Smooth muscle cell of bladder (primary cell): ENCODE measurements around the gene SENP1. TPM values are rescaled to one million over a fixed set of nuclear protein-coding genes. Genes with fewer than 3 reads are reported as not detected.

Experiments
- total RNA-seq: library from RNA; depleted of rRNA; stranded (reverse); fragments of >200 nt; gene quantifications from 2 replicates; pipeline ENCODE4 v1.2.3, GENCODE V29; 2014

SENP1 gene
- total RNA-seq, result 11.3 and 11.8 TPM in 2 replicates

DNA sequence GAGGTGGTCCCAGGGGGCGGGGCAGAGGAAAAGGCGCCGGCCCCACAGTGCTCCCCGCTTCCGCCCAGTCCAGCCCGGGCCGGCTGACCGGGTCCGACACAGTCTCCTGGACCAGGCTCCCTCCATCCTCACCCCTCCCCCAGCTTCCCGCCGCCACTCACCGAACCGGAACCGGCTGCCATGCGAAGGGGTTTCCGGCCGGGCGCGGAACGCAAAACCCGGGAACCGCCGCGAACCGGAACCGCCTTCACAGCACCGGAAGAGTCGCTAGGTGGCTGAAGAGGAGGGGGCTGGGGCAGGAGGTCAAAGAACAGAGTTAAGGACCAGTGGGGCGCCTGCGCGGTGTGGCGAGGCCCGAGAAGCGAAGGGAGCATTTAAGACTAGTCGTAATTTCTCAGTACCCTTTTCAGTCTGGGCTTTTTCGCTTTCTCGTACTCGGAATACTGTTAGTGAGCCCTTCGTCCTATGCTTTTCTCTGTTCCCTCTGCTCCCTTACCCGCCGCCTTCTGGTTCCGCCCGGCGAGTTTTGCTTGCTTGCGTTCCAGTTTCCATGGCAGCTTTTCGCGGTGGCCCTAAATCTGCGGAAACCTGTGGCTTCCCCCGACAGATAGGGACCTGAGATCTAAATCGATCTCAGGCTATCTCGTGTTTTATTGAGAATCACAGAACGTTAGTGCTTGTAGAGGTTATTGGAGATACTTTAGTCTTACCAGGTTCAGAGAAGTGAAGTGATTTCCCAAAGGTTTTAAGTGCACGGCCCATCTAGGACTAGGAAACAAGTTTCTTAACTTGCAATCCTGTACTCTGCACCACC lies at the start of gene SENP1:
Gene SENP1 (minus strand): TSS at position 213 of the 814 bp plus-strand sequence. CDS start 4,607 bp downstream, outside the sequence.

DNA sequence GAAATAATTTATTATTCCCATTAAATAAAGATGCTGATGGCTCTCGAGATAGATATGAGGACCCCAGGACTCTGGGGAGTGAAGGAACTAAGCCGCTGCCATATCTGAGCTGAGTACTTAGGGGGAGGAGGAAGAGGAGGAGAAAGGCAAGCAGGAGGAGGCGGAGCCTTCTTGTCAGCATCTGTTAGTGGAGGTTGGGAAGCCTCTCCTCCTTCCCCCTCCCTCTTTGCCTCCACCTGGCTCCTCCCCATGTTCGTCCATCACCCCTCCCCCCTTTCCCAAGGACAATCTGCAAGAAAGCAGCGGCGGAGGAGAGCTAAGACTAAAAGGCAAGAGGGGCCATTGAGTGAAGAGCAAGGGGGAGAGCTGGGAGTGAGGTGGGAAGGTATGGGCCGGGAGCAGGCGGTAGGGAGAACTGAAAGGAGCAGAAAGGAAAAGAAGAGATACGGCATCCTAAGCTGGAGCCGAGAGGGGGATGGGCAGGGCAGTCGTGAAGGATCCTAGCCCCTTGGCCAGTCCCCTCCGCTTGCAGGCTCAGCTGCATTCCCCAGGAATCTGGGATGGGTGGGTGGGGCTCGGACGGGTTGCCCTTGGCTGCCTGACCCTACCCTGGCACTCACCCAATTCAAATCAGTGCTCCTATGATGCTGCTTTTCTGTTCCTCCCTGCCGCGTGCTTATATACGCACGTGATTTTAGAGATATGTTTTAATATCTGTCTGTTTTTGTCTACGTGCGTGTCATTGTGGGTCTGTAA lies 13.4 kb upstream of the SENP1 start, which contains the start of gene PFKM:
Gene PFKM (plus strand): TSS at position 287 of the 756 bp plus-strand sequence. CDS start 3,411 bp downstream, outside the sequence.

DNA sequence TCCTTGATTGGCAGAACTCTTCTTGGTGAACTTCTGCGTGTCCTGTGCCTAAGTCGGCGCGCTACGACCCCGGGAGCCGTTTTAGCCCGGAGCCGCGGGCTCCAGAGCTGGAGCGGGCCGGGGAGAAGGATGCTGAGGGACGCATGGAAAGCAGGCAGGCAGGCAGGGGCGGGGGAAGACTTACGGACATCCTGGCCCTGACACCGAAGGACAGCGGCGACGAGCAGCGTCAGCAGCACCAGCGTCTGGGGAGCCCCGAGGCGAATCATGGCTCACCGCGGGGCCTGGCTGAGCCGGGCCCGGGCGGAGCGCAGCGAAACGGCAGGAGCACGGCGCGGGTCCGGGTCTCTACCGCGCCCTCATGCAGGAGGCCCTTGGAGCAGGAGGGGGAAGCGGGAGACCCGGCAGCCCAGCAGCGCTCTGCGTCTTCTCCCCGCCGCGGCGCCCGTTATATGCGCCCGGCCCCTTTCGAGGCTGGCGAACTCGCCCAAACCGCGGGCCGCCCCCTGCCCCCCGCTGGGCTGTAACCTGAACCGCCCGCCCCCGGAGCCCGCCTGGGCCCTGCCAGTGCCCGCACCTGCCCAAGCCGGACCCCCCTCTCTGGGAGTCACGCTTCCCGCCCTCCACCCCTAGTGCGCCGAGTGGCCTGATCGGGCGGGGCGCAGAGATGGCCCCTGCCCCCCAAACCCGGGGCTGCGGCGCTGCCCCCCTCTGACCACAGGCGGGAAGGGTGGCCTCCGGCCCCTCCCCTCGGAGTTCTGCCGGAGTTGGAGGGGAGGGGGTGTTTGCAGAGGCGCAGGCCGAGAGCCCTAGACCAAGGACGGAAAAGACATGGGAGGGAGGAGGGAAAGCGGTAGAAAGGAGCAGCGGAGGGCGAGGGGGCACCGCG lies 101.6 kb downstream of the SENP1 start, which contains the start of gene COL2A1:
Gene COL2A1 (minus strand): TSS at position 424 of the 889 bp plus-strand sequence. CDS start 155 bp downstream, at position 269.

Other genes starting within 250 kb of the SENP1 start
- gene VDR, start 201.1 kb downstream of the SENP1 start, total RNA-seq, result 7.8 and 8.1 TPM in 2 replicates
- 49.5 and 71.4 TPM in 2 replicates for gene TMEM106C, start 142.5 kb downstream of the SENP1 start, total RNA-seq
- gene COL2A1, start 101.6 kb downstream of the SENP1 start, total RNA-seq, result not detected in 2 replicates
- 72.8 and 89.0 TPM in 2 replicates for gene PFKM, start 13.3 kb upstream of the SENP1 start, total RNA-seq
- gene ASB8, start 51.4 kb upstream of the SENP1 start, total RNA-seq, result 14.1 and 14.3 TPM in 2 replicates
- gene CCDC184, start 77.6 kb upstream of the SENP1 start, total RNA-seq, result 0.43 and 0.83 TPM in 2 replicates
- not detected in 2 replicates for gene OR10AD1, start 97.2 kb upstream of the SENP1 start, total RNA-seq
- gene ZNF641, start 244.8 kb upstream of the SENP1 start, total RNA-seq, result 10.2 and 17.2 TPM in 2 replicates